GM19193 (cell line): ENCODE results near the gene BCL2L12.

Experiments
- POLR2A ChIP-seq: IDR thresholded peaks from 4 replicates; pipeline ENCODE4 v1.6.1; 2011; ENCODE audit not compliant: insufficient read depth, insufficient read length; ENCODE audit errors: extremely low read depth

BCL2L12 gene, protein sequence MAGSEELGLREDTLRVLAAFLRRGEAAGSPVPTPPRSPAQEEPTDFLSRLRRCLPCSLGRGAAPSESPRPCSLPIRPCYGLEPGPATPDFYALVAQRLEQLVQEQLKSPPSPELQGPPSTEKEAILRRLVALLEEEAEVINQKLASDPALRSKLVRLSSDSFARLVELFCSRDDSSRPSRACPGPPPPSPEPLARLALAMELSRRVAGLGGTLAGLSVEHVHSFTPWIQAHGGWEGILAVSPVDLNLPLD

DNA sequence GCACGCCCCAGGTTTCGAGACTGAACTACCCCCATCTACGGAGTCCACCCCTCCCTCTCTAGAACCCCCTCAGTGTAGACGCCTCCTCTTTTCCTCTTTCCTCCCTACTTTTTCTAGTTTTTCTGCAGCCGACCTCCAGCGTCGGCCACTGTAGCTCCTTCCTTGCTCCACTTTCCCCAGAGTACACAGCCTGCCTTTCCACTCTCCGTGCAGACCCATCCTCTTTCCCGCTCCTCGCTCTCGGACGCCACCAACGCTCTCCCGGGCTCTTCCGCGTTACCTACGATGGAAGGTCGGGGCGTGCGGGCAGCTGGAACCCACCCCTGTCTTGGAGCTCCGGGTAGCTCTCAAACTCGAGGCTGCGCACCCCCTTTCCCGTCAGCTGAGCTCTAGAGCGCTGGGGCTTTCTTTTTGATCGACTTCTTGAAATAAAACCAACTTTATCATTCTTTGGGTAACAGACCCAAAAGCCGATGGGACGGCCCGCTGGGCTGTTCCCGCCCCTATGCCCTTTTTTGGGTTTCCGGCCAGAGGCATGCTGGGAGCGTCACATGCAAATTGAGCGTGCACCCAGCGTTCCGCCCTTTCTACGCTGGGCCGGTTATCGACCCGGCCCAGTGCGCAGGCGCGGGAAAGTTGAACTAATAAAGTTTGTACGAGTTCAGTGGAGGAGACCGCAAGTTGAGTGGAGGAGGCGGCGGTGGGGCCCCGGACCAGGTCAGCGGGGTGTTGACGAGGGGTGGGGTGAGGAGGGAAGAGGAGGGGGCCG lies at the start of gene BCL2L12, which contains the start of gene IRF3:
Gene BCL2L12 (plus strand): TSS at position 583 of the 769 bp plus-strand sequence. CDS start 760 bp downstream, outside the sequence.
Gene IRF3 (minus strand): TSS at position 507 of the 769 bp plus-strand sequence. CDS start 1,019 bp downstream, outside the sequence.
- TF ChIP-seq POLR2A = peak; percentile 75

GRCh38 chr19:49616532-49616931 lies 49.2 kb upstream of the BCL2L12 start:
- no peak for TF ChIP-seq POLR2A

- TF ChIP-seq POLR2A = no peak
These were observed 48.8 kb upstream of the BCL2L12 start for GRCh38 chr19:49616945-49617344.

DNA sequence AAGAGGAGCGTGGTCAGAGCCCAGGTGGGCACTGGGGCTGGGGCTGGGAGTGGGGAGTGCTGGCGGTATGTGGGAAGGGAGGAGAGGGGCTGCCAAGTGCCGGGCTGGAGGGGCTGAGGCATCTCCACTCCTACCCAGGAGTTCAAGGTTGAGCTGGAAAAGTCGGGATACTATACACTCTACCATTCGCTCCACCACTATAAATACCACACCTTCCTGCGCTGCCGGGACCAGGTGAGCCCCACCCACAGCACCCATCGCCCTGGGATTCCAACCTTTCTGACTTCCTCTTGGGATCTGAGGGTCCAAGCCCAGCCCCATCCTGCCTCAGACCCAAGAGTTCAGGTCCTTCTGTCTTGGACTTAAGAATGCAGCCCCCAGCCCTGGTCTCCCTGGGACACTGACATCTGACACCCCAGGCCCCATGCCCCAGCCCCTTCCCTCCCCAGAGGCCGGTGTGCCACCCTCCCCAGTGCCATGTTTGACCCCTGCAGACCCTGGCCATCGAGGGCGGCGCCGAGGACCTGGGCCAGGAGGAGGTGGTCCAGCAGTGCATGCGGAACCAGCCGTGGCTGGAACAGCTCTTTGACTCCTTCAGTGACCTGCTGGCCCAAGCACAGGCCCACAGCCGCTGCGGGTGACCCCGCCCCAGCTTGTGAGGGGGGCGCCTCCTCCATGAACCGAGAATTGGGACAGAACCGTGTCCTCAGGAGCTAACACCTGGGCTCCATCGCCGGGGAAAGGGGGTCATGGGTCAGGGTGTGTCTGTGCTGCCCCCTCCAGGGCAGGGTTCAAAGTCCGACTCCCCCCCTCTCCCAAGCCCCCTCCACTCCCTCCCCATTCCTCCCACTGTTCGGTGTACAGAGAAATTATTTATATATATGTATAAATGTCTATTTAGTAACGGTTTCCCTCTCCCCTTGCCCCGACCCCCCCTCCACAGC lies 40.5 kb upstream of the BCL2L12 start:
- no peak for TF ChIP-seq POLR2A

DNA sequence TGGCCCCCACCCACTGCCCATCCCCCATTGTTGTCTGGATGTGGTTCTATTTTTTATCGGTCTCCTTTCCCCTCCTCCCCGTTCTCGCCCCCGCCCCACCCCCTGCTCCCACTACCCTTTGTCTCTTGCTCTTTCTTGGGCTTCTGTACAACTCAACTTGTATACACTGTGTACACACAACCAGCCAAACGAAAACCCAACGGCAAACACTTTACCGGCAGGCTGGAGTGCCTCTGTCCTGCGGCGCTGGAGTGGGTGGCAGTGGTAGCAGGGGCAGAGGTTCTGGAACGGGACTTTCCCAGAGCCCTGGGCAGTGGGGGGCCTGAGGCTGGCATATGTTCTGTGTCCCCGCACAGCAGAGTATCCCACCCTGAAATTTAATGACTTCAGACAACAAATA lies 39.5 kb upstream of the BCL2L12 start:
- no peak for TF ChIP-seq POLR2A

GRCh38 chr19:49629659-49630058 lies 36.1 kb upstream of the BCL2L12 start:
- TF ChIP-seq POLR2A = no peak

DNA sequence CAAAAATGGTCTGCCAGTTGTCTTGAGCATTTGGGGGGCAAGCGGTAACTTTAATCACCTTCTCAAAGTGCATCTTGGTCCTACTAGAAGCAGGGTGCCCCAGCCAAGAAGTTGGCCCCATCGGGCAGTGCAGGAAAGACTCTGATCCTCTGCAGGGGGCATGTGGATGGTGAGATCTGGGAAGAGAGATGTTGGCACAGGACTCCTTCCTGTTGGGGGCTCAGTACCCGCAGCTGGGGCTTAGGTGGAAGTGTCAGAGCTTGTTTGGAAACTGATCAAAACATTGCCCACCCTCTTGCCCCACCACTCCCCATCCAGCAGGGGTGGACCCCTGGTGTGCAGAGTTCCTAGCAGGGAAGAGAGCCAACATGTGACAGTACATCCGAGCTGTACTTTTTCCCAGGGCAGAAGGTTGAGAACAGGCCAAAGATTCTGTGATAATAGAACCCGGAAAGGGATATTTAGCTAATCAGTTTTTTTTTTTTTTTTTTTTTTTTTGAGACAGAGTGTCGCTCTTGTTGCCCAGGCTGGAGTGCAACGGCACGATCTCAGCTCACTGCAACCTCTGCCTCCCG lies 34.6 kb upstream of the BCL2L12 start:
- no peak for TF ChIP-seq POLR2A

DNA sequence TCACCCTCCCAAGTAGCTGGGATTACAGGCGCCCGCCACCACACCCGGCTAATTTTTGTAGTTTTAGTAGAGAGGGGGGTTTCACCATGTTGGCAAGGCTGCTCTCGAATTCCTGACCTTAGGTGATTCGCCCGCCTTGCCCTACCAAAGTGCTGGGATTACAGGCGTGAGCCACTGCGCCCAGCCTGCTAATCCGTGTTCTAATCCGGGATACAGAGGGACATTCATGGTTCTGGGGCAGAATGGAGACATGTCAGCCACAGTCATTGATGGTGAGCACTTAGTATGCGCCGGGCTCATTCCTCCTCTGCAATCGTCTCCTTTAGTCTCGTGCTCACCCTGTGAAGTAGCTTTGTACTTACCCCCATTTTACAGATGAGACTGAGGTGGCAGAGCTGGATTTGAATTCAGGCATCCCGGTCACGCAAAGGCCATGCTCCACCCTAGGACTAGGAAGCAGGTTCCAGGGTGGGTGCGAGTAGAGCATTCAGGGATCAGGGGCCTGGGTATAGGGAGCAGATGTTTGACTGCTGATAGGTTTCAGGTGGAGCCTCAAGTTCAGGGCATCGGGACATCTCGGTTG lies 34.0 kb upstream of the BCL2L12 start:
- no peak for TF ChIP-seq POLR2A

DNA sequence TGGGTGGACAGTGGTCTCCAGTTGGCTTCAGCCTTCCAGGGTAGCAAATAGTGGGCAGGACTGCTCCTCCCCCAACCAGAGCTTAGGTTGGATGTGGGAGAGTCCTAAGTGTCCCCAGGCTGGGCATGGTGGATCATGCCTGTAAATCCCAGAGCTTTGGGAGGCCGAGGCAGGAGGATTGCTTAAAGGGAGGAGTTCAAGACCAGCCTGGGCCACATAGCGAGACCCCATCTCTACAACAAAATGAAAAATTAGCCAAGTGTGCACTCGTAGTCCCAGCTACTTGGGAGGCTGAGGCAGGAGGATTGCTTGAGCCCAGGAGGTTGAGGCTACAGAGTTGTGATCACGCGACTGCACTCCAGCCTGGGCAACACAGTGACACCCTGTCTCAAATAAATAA lies 33.2 kb upstream of the BCL2L12 start:
- no peak for TF ChIP-seq POLR2A

DNA sequence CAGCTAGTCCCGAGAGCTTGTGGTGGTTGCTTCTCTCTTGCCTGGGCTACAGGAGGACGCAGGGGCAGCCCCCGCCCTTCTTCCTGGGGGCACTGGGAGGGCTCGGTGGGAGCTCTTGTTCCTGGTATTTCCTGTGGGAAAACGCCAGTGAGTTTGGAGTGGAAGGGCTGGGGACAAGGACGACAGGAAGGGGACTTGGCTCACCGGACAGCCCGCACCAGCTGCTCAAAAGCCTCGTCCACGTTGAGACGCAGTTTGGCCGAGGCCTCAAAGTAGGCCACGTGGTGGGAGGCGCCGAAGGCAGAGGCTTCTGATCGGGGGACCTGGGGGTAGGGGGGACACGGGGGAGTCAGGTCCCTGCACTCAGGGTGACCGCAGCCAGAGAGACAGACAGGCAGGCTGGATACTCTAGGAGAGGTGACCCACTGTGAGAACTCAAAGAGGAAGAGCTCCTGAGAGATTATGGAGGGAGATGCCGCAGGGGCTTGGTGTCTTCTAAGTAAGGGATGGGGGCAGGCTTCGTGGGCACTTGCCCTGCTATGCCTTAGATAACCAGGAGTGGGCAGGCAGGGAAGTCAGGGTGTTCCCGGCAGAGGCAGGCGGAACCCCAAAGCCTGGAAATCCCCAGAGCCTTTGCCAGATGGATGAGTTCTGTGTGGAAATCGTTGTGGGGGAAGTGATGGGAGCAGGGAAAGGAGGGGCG lies 30.1 kb upstream of the BCL2L12 start:
- TF ChIP-seq POLR2A = no peak

- no peak for TF ChIP-seq POLR2A
These were observed 29.4 kb upstream of the BCL2L12 start for GRCh38 chr19:49636233-49636932.

DNA sequence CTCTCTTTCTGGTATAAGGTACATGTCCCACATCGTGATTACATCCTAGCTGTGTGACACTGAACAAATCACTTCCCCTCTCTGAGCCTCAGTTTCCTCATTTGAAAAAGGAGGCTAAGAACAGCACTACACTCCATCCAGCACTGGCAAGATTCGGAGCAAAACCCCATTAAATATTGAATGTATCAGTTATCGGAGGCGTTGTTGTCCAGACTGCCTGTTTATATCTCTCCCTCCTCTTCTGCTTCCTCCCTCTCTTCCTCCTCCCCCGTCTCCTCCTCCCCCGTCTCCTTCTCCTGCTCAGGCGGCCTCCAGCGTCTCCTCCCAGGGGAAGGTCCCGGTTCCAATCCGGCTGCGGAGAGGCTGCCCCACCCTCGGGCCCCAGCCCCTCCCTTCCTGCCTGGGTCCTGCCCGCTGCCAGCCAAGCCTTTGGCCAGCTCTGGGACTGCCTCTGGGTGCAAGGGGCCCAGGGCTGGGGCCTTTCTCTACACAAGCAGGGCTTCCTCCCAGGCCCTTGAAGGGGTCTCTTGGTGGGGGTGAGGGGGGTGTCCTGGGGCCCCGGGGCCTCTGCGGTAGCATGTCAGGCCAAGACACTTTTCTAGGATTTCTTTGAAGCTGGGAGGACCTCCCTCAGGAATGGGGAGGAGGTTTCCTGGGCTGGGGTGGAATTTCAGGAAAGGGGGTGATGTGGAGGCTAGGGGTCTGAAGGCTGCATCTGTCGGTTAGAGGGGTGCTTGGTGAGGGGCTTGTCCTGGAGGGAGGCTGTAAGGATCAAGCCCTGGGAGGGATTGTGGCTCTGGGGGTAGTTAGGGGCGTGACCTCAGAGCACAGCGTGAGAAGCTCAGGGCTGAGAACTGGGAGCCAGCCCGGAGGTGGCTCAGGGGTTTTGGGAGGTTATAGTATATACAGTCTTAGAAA lies 27.7 kb upstream of the BCL2L12 start:
- TF ChIP-seq POLR2A = no peak
